ENCODE data around the gene ENO4.

ENO4 gene

GRCh38 chr10:116829711-116830110, 19.6 kb upstream of the ENO4 start:
- DNase-seq (ENCODE audit: low read depth in 2 of 2) = no peak

DNA sequence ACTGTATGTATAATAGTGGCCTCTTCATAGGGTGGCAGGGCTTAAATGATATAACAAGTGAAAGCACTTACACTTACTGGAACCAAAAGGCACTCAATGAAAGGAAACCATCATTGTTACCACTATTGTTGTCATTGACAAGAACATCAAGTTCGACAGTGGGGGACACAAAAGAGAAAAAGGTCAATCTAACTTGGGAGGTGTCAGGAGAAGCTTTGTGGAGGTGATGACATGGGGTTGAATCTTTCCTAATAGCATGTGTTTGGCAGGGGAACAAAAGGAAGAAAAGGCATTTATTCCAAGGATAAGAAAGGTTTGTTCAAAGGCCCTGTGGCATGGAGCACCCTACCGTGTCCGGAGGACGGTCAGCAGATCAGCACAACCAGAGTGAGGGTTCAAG, 18.2 kb upstream of the ENO4 start:
- DNase-seq (ENCODE audit: low read depth in 2 of 2) = no peak

DNA sequence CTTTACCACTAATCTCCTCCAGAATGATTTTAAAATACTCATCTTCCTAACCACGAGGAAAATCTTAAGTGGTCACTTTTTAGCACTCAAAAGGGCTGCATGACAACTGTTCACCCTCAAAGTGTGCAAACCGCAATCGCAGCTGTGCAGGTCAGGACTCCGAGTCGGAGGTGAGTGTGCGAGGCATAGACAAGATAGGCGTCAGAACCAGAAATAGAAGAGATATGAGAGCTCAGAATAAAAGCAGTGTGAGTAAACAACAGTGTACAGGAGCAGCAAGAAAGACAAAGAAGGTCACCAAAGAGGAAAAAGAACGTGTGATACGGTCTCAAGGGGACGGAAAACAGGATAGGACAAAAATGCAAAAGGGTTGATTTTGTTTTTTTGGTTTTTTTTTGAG, 17.5 kb upstream of the ENO4 start:
- DNase-seq (ENCODE audit: low read depth in 2 of 2) = no peak

DNA sequence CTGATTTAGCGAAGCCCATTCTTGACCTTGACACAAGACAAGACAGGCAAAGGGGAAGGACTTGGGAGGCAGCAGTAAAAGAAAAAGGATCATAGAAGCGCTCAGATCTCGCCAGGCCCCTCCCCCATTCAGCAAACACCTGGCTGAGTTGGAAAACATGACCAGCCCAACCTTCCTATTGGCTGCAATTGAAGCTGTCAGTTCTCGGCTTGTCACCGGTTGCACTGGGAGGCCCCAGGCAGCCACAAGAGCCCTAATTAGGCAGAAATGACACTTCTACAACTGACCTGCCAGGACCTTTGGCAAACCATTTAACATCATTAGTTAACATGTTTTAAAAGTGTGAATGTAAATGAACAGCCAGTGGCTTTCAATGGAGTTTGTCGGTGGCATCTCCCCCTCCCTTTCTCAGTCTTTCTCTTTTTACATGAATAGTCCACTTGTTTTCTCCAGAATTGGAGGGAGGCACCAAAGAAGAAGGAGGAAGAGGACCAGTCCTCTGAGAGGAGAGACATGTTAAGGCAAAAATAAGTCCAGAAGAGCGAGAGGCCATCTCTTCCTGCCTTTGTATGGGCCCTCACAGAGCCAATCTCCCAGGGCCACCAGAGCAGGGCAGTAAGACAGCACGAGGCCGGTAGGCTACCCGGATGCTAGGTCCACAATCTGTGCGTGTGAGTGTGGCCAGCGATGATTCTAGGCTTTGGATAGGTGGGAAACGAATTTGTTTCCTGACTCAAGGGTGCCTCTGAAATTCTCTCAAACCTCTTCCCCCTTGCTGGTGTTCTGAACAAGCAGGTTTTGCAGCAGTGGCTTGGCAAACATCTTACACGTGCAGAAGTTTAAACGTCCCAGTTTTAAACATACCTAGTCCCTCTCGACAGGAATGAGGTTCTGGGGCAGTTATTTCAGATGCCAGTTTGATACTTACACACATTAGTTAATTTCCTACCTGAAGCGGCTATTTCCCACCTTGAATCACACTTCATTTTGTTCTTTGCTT, 15.0 kb upstream of the ENO4 start:
- no peak for DNase-seq (ENCODE audit: low read depth in 2 of 2)

- DNase-seq (ENCODE audit: low read depth in 2 of 2) = no peak
These were observed 13.6 kb upstream of the ENO4 start for GRCh38 chr10:116835658-116836057.

DNA sequence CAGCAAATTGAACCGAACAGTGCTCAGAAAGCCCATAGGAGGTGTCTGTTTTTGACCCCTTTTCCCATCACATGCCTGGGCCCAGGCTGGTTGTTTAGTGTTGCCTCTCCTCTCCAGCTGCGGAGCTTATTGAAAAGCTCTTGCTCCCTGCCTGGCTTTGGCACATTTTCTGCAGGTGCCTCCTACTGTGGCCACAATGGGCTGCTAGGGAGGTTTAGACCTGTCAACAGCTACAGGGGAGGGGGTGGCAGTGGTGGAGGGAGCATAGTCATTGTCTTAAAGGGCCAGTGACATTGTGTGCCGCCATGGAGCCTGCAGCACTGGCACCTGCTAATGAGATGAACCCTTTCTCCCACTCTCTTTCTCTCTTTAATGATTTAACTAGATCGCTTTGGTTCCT, 13.2 kb upstream of the ENO4 start:
- no peak for DNase-seq (ENCODE audit: low read depth in 2 of 2)

- no peak for DNase-seq (ENCODE audit: low read depth in 2 of 2)
These were observed 12.3 kb upstream of the ENO4 start for GRCh38 chr10:116836902-116837523.

GRCh38 chr10:116838143-116838725, 11.1 kb upstream of the ENO4 start:
- no peak for DNase-seq (ENCODE audit: low read depth in 2 of 2)

GRCh38 chr10:116840389-116841075, 8.8 kb upstream of the ENO4 start:
- DNase-seq (ENCODE audit: low read depth in 2 of 2) = no peak

- DNase-seq (ENCODE audit: low read depth in 2 of 2) = no peak
These were observed 3.5 kb upstream of the ENO4 start for GRCh38 chr10:116845823-116846222.

DNA sequence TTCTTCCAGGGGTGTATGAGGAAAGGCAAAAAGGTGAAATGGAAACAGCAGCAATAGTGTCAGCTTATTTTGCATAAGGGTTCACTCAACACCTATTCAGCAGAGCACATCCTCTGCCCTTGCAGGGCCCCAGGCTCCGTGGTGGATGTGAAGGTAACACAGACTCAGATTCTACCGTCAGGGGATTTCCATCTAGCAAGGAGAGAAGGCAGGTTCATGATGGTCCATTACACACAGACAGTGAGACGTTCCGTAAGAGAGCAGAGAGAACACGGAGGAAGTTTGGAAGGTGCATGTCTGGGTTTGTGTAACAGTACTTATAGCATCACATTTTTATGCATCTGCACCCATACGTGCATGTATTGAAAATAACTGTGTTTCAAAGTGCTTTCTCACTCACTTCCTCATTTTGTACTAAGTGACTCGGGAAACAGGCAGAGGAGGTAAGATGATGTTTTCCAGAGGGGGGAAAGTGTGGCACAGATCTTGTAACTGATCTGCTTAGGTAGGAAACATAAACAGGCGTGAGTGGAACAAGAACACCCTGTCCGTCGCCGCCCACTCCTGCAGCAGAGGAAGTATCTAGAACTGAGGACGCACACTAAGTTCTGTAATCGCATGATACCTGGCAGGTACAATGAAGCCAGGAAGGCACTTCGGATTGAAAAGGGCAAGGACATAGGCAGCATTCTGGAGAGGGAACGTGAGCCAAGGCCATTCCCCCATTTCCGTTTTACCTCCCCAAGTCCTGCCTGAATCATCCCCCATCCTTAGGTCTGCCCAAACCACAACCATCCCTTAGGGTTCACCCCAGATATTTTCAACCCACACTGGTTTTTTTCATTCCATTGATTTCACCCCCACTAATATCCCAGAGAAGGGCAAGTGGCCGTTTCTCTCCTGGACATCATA, 1.0 kb upstream of the ENO4 start:
- DNase-seq (ENCODE audit: low read depth in 2 of 2) = no peak

DNA sequence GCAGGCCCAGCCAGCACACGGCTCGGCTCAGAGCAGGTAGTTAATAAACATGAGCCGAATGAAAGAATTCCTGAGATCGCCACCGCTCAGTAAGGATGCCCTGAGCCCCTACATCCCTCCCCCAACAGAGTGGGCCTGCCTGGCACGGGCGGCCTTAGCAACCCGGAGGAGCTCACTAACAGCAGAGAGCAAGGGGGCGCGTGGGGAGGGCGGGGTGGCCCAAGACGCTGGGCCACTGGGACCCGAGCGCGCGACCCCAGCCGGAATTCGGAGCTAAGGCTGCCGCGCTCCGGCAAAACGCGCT, 403 bp upstream of the ENO4 start:
- DNase-seq (ENCODE audit: low read depth in 2 of 2) = no peak

- DNase-seq (ENCODE audit: low read depth in 2 of 2) = no peak
These were observed 836 bp downstream of the ENO4 start for GRCh38 chr10:116850058-116850611.

DNA sequence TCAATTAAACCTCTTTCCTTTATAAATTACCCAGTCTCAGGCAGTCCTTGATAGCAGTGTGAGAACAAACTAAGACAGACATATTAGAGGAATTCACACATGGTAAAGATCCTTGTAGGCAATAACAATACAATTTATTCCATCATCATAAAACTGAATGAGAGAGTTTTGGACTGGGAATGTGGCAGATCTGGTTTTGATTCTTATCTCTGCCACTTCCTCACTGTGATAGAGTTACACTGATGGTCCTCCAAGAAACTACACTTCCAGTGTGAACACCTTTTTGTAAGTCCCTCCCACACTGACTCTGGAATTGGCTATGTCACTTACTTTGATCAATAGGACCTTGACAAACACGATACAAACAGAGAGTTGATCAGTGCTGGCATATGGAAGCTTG, 2.9 kb downstream of the ENO4 start:
- DNase-seq (ENCODE audit: low read depth in 2 of 2) = no peak

DNA sequence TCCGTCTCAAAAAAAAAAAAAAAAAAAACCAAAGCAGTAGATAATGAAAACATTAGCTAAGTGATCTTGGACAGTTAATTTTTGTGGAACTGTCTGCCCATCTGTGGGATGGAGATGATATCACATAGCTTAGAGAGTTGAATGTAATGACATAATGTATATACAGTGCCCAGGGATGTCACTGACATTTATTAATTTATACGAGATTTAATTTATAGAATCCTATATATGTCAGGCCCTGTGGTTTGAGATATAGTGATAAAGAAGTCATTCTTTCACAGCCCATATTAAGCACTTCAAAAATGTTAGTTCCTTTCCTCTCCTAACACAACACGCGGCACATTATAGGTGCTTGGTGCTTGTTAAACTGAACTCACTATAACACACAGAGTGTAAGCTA, 4.0 kb downstream of the ENO4 start:
- no peak for DNase-seq (ENCODE audit: low read depth in 2 of 2)

- no peak for DNase-seq (ENCODE audit: low read depth in 2 of 2)
These were observed 4.4 kb downstream of the ENO4 start for GRCh38 chr10:116853701-116854100.

DNA sequence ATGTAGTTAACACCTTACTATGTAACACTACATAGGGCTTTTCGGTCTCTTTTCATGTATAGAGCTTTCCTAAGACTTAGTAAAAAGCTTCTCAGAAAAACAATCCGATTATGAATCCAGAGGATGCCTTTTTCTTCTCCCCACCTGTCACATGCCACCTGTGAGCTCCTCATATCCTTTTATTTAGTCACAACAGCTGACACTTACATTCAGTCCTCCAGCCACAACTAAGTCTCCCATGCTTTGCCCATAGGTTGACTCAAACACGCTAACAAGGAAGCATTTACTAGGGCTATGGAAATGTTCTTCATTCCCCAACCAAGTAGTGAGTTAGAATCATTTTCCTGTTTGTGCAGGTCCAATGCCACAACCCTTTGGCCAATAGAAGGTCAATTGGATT, 7.9 kb downstream of the ENO4 start:
- no peak for DNase-seq (ENCODE audit: low read depth in 2 of 2)

- DNase-seq (ENCODE audit: low read depth in 2 of 2) = no peak
These were observed 12.5 kb downstream of the ENO4 start for GRCh38 chr10:116861796-116862195.

- no peak for DNase-seq (ENCODE audit: low read depth in 2 of 2)
These were observed 15.1 kb downstream of the ENO4 start for GRCh38 chr10:116864436-116864835.

GRCh38 chr10:116866066-116866465, 16.8 kb downstream of the ENO4 start:
- DNase-seq (ENCODE audit: low read depth in 2 of 2) = no peak

GRCh38 chr10:116866987-116867595, 17.8 kb downstream of the ENO4 start:
- no peak for DNase-seq (ENCODE audit: low read depth in 2 of 2)
